Upper lobe of right lung (tissue), 1 donor: ENCODE data around the gene SERGEF. TPM values are rescaled to one million over a fixed set of nuclear protein-coding genes. Genes with fewer than 3 reads are reported as not detected.
"Not testable (repeated sequence)": the region's sequence is repeated elsewhere in the genome, so short reads cannot be mapped to it uniquely, and the experiment has no call there.

Source experiments
- ATAC-seq: fragments of 200-7000 bp; cut with Tn5 transposase; one replicate; pipeline ENCODE4 v1.9.1; 2020; ENCODE audit warnings: mild to moderate bottlenecking, moderate library complexity
- DNase-seq: peaks from one replicate; pipeline ENCODE4 v3.0.0-alpha.2; 2020
- H3K27ac ChIP-seq: fragments of 200-600 bp; one replicate; pipeline ENCODE4 v1.8.0; 2022
- H3K27me3 ChIP-seq: fragments of 200-600 bp; one replicate; pipeline ENCODE4 v1.8.0; 2022; ENCODE audit warnings: mild to moderate bottlenecking
- H3K36me3 ChIP-seq: fragments of 200-600 bp; one replicate; pipeline ENCODE4 v1.8.0; 2022
- H3K4me1 ChIP-seq: fragments of 200-600 bp; one replicate; pipeline ENCODE4 v1.8.0; 2022
- H3K4me3 ChIP-seq: fragments of 200-600 bp; one replicate; pipeline ENCODE4 v1.8.0; 2022; ENCODE audit warnings: mild to moderate bottlenecking
- H3K9me3 ChIP-seq: fragments of 200-600 bp; one replicate; pipeline ENCODE4 v1.8.0; 2022
- CTCF ChIP-seq: fragments of 200-600 bp; IDR thresholded peaks from one replicate; pipeline ENCODE4 v1.8.0; 2022; ENCODE audit warnings: antibody characterized with exemption
- intact Hi-C: fragments of 100-400 bp; cut with DNase I; formaldehyde crosslinking; loops from one replicate; pipeline ENCODE4 v1.11.0; 2022
- total RNA-seq: library from RNA; stranded (reverse); fragmentation: NEBNext Ultra II Directional; extraction: Animal tissue kit (Norgen Biotek cat#: 25700); gene quantifications from one replicate; pipeline ENCODE4 v1.2.1, GENCODE V29; 2021
- donor health status: DM: no; HTN: yes; CAD: no; lungs with severe emphysema.

Gene SERGEF
- total RNA-seq, 1 donor from 2014 or later = 37.6 TPM

DNA sequence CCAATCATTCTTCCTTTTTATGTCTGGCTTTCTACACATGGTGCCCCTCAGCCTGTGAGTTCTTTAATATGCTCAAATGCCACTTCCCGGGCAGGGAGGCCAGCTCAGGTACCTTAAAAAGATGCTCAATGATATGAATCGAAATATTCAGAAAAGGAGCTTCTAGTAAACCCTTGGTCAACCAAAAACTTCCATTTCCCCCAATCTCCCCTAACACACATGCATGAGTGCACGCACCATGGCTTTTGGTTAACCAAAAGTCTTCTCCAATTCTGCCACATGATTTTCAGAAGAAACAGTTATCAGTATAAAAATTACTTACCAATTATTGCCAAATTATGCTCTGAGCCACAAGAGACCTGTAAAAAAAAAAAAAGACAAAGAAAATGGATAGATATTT is 135.0 kb downstream of the SERGEF start:
- DNase-seq (no peak), ATAC-seq (no peak)
- no peaks in the 10 kb centered on the region for H3K36me3 ChIP-seq
- no peak overlapping the region for H3K4me3 ChIP-seq
- no peak for TF ChIP-seq CTCF
- intact Hi-C loops = no loop called here
- no peaks in the 10 kb centered on the region for H3K9me3 ChIP-seq
- H3K27ac ChIP-seq = no peak overlapping the region
- H3K27me3 ChIP-seq = no peaks in the 10 kb centered on the region
- H3K4me1 ChIP-seq = no peaks in the 10 kb centered on the region

GRCh38 chr11:17876827-17877226 is 136.0 kb downstream of the SERGEF start:
- TF ChIP-seq CTCF = no peak
- no peak for ATAC-seq
- H3K4me3 ChIP-seq = no peak overlapping the region
- no peaks in the 10 kb centered on the region for H3K27me3 ChIP-seq
- no peak overlapping the region for H3K27ac ChIP-seq
- H3K9me3 ChIP-seq = no peaks in the 10 kb centered on the region
- no peaks in the 10 kb centered on the region for H3K36me3 ChIP-seq
- no peak for DNase-seq
- intact Hi-C loops = no loop called here
- H3K4me1 ChIP-seq = no peaks in the 10 kb centered on the region

- H3K27me3 ChIP-seq = no peaks in the 10 kb centered on the region
- no peak overlapping the region for H3K4me3 ChIP-seq
- no peak overlapping the region for H3K27ac ChIP-seq
- no peaks in the 10 kb centered on the region for H3K9me3 ChIP-seq
- DNase-seq (no peak), ATAC-seq (no peak)
- H3K4me1 ChIP-seq = no peaks in the 10 kb centered on the region
- TF ChIP-seq CTCF = no peak
- intact Hi-C loops = no loop called here
- H3K36me3 ChIP-seq = no peaks in the 10 kb centered on the region
Measured at GRCh38 chr11:17875891-17876290, 137.0 kb downstream of the SERGEF start.

DNA sequence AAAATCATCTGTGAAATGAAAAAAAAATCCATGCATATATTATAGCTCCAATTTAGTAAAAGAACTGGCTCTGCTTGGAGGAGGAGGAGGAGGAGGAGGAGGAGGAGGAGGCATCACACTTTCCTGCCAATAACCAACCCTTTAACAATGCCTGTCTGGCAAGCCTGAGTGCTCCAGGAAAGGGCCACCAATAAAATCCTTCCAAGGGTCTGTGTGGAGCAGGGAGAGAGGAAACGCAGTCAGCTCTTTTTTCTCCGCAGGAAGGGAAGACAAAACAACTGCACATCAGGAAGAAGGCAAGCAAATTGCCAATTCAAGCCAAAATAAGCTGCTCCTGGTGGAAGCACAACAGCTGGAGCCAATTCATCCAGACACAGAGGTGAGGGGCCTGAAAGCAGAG is 139.3 kb downstream of the SERGEF start:
- DNase-seq = no peak
- no peaks in the 10 kb centered on the region for H3K36me3 ChIP-seq
- no peaks in the 10 kb centered on the region for H3K9me3 ChIP-seq
- no peak overlapping the region for H3K27ac ChIP-seq
- intact Hi-C loops = no loop called here
- no peaks in the 10 kb centered on the region for H3K4me1 ChIP-seq
- H3K4me3 ChIP-seq = no peak overlapping the region
- H3K27me3 ChIP-seq = no peaks in the 10 kb centered on the region
- ATAC-seq = no peak
- TF ChIP-seq CTCF = no peak

GRCh38 chr11:17868398-17868797 is 144.4 kb downstream of the SERGEF start:
- H3K27me3 ChIP-seq, H3K36me3 ChIP-seq, H3K9me3 ChIP-seq, intact Hi-C loops, H3K27ac ChIP-seq, DNase-seq, ATAC-seq, H3K4me1 ChIP-seq, H3K4me3 ChIP-seq: not testable (repeated sequence)

DNA sequence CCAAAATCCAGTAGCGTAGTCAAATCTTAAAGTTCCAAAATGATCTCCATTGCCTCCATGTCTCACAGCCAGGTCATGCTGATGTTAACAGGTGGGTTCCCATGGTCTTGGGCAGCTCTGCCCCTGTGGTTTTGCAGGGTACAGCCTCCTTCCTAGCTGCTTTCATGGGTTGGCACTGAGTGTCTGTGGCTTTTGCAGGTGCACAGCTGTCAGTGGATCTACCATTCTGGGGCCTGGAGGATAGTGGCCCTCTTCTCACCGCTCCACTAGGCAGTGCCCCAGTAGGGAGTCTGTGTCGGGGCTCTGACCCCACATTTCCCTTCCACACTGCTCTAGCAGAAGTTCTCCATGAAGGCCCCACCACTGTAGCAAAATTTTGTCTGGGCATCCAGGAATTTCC is 145.5 kb downstream of the SERGEF start:
- DNase-seq = no peak
- intact Hi-C loops = no loop called here
- Histone ChIP-seq H3K27me3 (no peaks in the 10 kb centered on the region), H3K9me3 (no peaks in the 10 kb centered on the region), H3K27ac (no peak overlapping the region), H3K4me3 (no peak overlapping the region), H3K4me1 (no peaks in the 10 kb centered on the region), H3K36me3 (no peaks in the 10 kb centered on the region)
- ATAC-seq = no peak
- TF ChIP-seq CTCF = no peak
